ENCODE data around the gene CECR2.

The CECR2 gene

DNA sequence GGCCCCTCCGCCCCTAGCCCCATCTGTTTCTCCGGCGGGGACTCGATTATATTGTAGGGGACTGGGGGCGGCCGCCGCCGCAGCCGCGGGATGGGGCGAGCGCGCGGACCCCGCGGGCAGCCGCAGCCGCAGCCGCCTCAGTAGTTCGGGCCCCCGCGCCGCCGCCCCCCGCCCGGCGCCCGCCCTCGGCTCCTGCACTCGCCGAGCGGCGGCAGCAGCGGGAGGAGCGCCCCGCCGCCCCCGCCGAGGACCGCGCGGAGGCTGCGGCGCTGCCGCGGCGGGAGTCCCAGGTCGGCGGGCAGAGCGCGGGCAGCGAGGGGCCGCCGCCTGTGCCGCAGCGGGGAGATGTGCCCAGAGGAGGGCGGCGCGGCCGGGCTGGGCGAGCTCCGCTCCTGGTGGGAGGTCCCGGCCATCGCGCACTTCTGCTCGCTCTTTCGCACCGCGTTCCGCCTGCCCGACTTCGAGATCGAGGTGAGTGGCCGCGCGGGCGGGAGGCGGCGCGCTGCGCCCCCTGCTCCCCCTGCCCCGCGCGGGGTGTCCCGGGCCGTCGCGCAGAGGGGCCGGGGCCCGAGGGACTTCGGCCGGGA is at the start of gene CECR2:
Gene CECR2, plus strand, starts transcription at position 22 of the 587 bp plus-strand sequence. Its CDS starts 324 bp downstream, at position 346.
- no peak for DNase-seq (ENCODE audit: low read depth in 2 of 2)

- no peak for DNase-seq (ENCODE audit: low read depth in 2 of 2)
These were observed 49.7 kb upstream of the CECR2 start for GRCh38 chr22:17319546-17319945.

- no peak for DNase-seq (ENCODE audit: low read depth in 2 of 2)
These were observed 46.7 kb upstream of the CECR2 start for GRCh38 chr22:17322511-17322910.

GRCh38 chr22:17331690-17332089 is 37.6 kb upstream of the CECR2 start:
- DNase-seq (ENCODE audit: low read depth in 2 of 2), result no peak

DNA sequence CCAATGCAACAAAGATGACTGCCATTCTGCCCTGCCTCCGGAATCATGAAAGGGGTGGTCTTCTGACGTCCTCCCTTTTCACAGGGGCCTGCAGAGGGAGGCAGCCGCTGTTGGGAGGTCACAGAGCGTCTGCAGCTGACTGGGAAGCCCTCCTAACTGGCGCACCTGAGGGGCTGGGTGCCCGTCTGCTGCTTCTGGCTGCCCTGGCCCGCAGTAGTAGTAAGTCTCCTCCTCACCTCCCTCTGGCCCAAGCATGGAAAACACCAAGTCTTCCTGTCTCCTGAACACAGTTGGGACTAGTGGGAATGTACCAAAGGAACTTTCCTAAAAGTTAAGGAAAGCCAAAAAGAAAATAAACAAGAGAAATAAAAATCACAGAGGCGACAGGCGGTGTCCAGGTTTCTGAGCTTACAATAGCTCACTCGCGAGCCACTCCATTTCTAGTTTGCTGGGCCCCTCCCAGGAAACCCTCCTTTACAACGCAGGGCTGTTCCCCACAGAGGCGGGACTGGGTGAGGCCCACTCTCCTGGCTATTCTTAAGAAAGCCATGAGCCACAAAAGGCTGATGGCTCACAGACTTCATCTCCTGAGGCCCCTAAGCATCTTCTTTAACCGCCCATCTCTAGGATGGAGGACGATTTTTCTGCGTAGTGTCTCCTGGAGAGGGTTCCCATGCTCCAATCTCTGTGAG is 37.0 kb upstream of the CECR2 start:
- no peak for DNase-seq (ENCODE audit: low read depth in 2 of 2)

DNA sequence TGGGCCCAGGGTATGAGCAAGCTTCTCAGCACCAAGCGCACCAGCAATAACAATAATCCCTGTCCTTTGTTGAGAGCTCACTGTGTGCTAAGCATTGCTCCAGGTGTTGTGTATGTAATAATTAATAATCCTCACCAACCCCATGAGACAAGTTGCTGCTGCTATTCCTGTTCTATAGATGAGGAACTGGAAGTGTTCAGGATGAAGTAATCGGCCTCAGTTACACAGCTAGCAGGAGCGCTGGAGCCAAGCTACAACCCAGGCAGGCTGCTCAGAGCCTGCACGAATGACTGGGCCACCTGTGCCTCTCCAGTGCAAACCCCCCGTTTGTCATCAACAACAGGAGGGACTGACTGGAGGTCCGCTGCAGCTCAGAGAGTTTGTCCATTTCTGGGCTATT is 35.2 kb upstream of the CECR2 start:
- DNase-seq (ENCODE audit: low read depth in 2 of 2), result no peak

GRCh38 chr22:17334983-17335382 is 34.3 kb upstream of the CECR2 start:
- DNase-seq (ENCODE audit: low read depth in 2 of 2), result no peak

DNA sequence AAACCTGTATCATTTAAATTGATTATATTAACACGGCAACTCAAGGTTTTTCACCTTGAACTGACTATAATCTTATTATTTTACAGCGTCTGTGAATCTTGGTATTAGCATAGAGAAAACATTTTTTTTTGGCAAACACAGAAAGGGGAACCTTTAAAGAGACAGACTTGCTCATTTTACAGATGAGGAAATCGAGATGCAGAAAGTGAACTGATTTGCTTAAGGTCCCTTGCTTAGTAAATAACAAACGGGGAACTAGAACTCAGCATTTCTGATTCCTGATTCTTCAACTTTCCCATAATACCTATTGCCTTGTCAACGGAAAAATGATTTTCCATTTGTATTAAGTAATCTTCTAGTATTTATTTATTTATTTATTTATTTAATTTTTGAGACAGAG is 33.2 kb upstream of the CECR2 start:
- DNase-seq (ENCODE audit: low read depth in 2 of 2), result no peak

DNA sequence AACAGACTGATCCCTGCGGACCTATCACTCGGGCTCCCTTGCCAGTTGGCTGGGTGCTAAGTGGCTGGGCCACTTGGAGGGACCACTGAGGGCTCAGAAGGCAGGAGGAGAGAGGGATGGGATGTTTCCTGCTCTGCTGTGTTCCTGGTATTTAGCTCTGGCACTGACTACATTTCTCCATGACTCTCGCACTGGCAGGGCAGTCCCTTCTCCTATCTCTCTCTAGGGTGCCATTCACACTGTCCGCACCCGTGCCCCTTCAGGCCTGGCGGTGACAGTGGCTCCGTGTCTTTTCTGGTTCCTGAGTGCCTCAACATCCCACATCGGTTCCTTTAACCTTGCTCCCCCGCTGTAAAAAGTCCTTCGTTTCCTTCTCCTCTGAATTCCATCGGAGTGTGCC is 31.6 kb upstream of the CECR2 start:
- DNase-seq (ENCODE audit: low read depth in 2 of 2), result no peak

DNA sequence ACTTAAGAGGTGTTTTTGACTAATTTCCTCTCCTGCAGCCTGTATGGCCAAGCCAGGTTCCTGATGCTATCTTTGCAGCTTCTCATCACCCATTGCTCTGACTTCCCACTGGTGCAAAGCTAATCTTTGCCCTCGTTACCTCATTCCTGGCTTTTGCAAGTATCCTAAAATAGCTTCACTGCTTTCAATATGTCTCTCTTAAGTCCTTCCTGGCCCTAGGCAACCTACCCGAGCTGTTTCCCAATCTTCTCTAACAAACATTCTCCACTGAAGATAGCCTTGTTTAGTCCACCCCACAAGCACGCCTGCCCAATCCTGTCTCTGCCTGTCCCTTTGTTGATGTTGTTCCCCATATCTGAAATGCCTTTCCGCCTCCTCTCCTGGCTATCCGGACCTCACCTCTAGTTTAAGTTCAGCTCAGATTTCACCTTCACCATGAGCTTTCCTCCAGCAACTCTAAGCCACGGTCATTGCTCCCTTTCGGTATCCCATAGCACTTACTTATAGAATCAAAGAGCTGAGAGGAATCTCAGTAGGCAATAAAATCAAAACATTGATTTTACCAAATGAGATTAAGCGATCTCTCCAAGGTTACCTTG is 30.1 kb upstream of the CECR2 start:
- DNase-seq (ENCODE audit: low read depth in 2 of 2), result no peak

DNA sequence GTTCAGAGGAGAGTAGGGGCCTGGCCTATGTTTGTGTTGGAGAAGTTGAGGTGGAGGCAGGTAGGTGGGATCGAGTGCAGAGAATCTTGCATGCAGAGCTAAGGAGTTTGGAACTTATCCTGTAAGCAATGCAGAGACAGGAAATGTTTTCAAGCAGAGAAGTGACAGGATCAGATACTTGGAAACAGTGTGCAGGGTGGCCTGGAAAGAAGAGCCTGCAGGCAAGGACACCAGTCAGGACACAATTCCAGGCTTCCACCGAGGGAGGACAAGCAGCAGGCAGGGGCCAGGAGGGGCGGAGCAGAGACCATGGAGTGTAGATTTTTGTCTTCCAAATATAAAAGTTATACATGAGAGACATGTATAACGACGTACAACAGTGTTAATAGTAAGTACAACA is 26.9 kb upstream of the CECR2 start:
- no peak for DNase-seq (ENCODE audit: low read depth in 2 of 2)

DNA sequence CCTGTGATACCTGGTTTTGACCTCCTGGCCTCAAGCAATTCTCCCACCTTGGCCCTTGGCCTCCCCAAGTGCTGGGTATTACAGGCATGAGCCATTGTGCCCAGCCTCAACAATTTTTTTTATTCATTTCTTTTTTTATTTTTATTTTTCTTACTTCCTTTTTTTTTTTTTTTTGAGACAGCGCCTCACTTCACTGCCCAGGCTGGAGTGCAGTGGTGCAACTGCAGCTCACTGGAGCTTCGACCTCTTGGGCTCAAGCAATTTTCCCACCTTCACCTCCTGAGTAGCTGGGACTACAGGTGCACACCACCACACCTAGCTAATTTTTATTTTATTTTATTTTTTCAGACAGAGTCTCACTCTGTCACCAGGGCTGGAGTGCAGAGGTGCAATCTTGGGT is 25.5 kb upstream of the CECR2 start:
- no peak for DNase-seq (ENCODE audit: low read depth in 2 of 2)

DNA sequence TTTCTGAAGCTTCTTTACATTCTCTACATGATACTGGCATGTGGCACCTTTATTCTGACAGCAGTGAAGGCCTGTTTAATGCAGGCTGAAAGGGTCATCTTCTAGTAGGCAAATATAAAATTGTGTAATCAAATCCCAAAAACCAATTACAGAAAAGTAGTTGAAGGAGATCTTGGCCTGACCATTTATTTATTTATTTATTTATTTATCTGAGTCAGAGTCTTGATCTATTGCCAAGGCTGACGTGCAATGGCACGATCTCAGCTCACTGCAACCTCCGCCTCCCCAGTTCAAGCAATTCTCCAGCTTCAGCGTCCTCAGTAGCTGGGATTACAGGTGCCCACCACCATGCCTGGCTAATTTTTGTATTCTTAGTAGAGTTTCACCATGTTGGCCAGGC is 22.7 kb upstream of the CECR2 start:
- no peak for DNase-seq (ENCODE audit: low read depth in 2 of 2)

GRCh38 chr22:17347724-17348123 is 21.5 kb upstream of the CECR2 start:
- no peak for DNase-seq (ENCODE audit: low read depth in 2 of 2)

DNA sequence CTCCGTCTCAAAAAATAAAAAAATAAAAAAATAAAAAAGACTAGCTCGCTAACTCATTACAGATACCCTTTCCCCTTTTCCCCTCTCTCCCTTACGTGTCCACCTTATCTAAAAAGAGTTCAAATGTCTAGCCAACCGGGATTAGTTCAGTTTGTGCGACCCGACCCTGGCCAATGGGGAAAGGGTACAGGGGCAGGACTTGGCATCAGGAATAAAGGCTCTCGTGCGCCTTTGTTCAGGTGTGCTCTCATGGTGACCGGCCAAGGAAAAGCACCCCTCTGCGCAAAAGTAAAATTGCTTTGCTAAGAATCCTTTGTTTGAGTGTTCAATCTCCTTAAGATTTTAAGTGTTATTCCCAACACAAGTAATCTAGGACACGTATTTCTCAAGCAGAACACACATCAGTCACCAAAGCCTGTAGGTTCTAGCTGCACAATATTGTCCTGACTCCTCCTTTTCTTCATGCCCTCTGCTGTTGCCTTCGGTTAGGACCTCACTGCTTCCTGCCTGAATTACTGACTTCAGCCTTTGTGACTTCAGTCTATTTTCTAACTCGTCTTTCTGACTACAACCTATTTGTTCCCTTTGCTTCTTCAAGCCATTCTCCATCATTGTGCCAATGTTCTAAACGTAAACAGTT is 20.7 kb upstream of the CECR2 start:
- DNase-seq (ENCODE audit: low read depth in 2 of 2), result no peak

- no peak for DNase-seq (ENCODE audit: low read depth in 2 of 2)
These were observed 20.1 kb upstream of the CECR2 start for GRCh38 chr22:17349172-17349571.

GRCh38 chr22:17350292-17350691 is 19.0 kb upstream of the CECR2 start:
- no peak for DNase-seq (ENCODE audit: low read depth in 2 of 2)

- DNase-seq (ENCODE audit: low read depth in 2 of 2), result no peak
These were observed 16.5 kb upstream of the CECR2 start for GRCh38 chr22:17352798-17353197.

DNA sequence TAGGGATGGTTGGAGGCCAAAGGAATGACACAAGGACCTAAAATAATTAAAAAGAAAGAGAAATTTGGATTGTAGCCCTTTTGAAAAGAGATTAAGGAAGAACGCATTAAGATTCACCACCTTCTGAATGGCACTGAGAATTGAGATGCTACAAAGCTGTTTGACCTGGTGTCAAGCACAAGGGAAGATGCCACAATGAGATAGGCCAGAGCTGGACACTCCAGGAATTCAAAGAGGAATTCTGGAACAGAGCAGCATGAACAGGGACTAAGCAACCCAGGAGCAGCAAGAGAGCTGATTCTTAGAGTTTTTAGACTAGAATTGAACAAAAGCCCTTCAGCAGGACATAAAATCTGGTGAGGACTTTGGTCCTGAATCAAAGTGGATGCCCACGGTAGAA is 11.6 kb upstream of the CECR2 start:
- no peak for DNase-seq (ENCODE audit: low read depth in 2 of 2)

DNA sequence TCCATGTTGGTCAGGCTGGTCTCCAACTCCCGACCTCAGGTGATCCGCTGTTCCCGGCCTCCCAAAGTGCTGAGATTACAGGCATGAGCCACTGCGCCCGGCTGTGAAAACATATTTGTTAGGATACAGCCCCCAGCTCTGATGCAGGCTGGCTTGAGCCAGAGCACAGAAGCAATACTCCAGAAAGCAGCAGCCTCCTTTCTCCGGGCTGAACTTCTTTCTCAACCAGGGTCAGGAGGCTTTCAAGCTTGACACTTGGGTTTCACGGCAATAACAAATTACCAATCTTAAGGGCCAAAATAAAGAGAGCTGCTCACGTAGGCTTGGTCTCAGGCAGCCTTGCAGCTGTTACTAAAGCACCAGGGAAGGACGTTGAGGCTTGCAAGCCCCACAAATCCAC is 10.8 kb upstream of the CECR2 start:
- no peak for DNase-seq (ENCODE audit: low read depth in 2 of 2)

GRCh38 chr22:17359501-17359900 is 9.8 kb upstream of the CECR2 start:
- DNase-seq (ENCODE audit: low read depth in 2 of 2), result no peak

DNA sequence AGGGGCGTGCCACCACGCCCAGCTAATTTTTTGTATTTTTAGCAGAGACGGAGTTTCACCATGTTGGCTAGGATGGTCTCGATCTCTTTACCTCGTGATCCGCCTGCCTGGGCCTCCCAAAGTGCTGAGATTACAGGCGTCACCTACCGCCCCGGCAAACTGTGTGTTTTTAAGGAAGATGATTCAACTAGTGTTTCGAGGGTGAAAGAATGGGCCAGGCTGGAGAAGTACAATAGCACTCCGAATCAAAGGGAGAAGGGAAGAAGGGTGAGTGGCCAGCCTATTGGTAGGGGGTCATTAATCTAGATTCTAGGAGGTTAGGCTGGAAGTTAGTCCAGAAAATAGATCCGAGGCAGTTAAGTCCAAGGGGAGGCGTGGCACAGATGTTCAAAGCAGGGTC is 2.9 kb upstream of the CECR2 start:
- no peak for DNase-seq (ENCODE audit: low read depth in 2 of 2)

GRCh38 chr22:17366830-17367229 is 2.4 kb upstream of the CECR2 start:
- no peak for DNase-seq (ENCODE audit: low read depth in 2 of 2)

Data from fibroblast of skin of left quadriceps (primary cell).